Neural progenitor cell (in vitro differentiated cells): ENCODE measurements around the gene MTMR1.

Experiments
- CTCF ChIP-seq: fragments of 200-600 bp; sonication (generic); IDR thresholded peaks from 2 replicates; pipeline ENCODE4 v1.5.1; 2017; ENCODE audit warnings: antibody characterized with exemption, mild to moderate bottlenecking
- EZH2phosphoT487 ChIP-seq: fragments of 200-600 bp; sonication (generic); IDR thresholded peaks from 2 replicates; pipeline ENCODE4 v1.6.1; 2017; ENCODE audit warnings: antibody characterized with exemption

DNA sequence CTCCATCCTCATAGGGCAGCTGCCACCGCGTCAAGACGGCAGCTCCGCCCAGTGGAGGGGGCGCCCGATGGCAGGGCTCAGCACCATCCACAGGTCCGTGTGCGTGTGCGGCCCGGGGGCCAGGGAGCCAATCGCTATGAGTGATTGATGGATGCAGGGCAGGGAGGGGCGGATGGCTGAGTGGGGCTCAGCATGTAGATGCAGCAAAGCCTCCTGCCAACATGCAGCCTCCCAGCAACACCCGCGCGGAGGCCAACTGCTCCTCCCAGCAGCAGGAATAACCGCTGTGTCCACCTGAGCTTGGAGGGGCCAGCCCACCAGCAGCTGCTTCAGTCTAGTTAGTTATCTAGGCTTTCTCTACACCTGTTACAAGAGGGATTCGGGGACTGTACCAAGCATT is 77.4 kb downstream of the MTMR1 start:
- TF ChIP-seq CTCF = no peak
- no peak for TF ChIP-seq EZH2phosphoT487
